ENCODE data around the gene MAFG.

The MAFG gene

GRCh38 chr17:81930142-81931125 is 2.9 kb upstream of the MAFG start:
- no peak for TF ChIP-seq JUND (IDR thresholded peaks at IDR 0.05; ENCODE audit: low read depth)
- DNase-seq (ENCODE audit: low read depth in 1 of 2, low spot score in 1 of 2) = peak in 1 of 2 experiments; percentile 46
- in situ Hi-C loops (cut with HindIII; ENCODE audit: low pct_unique_long_range_greater_than_20kb, low sequenced_read_pairs) = no loop called here

DNA sequence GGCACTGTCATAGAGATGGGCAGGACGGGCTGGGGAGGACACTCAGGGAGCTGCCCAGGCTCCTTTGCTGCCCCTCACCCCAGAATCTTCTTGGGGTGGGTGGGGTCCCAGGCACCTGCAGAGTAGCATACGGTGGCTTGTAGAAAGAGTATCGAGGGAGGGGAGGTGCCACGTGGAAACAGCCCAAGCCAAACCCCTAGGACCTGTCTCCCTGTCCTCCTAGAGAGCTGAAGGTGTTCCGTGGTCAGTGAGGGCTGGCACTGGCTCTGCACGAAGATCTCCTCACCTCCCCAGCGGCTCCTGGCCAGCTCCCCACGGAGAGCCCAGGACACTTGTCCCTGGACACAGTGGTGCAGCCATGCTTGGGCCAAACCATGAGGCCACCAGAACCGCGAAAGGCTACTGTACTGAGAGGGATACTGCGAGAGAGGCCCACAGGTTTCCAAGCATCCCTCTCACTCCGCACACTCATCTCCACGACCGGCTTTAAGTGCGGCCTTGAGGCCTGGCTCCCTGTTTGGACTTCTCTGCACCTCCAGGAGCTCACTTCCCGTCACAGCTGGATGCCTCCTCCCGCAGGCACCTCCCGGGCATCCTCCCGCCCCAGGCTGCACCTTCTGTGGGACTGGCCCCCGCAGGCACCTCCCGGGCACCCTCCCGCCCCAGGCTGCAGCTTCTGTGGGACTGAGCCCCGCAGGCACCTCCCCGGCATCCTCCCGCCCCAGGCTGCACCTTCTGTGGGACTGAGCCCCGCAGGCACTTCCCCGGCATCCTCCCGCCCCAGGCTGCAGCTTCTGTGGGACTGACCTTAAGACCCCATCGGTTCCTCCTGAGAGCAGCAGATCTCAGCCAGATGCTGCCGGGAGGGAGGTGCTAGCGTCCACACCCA is 2.0 kb upstream of the MAFG start:
- in situ Hi-C loops (cut with HindIII; ENCODE audit: low pct_unique_long_range_greater_than_20kb, low sequenced_read_pairs) = no loop called here

DNA sequence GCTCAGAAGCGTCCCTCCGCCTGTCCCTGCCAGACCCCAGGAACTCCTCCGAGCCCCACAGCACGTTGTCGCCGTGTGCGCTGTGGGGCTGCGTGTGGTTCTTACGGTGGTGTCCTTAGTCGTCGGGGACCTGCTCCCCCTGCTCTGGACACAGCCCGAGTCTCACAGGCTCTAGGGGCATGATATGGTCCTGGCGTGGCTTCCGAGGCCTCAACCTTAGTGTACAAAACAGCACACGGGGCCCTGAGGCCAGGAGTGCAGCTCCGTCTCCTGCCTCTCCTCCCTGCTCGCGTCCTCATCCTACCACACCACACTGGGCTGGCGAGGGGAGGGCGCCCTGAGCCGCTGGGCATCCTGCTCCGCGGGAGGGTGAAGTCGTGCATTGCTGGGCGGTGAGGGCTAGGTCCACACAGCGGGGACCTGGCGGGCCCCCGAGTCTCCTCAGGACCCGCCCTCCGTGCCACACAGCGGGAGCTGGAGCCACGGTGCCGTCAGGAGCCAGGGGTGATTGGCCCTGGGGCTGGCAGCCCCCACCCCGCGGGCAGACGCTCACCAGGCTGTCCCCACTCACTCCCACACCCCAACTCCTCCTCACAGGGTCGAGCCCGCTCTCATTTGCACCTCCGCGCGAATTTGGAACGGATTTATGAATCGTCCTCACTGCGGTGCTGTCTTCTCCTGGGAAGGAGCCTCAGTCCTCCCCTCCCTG is 1.2 kb upstream of the MAFG start:
- TF ChIP-seq JUND (IDR thresholded peaks at IDR 0.05; ENCODE audit: low read depth) = no peak
- in situ Hi-C loops (cut with HindIII; ENCODE audit: low pct_unique_long_range_greater_than_20kb, low sequenced_read_pairs) = no loop called here
- peak; percentile 61 to 82 for DNase-seq (ENCODE audit: low read depth in 1 of 2, low spot score in 1 of 2)

More for the DNA sequence above, 2.0 kb upstream of the MAFG start:
- no peak for DNase-seq (ENCODE audit: low read depth in 1 of 2, low spot score in 1 of 2)
- TF ChIP-seq JUND (IDR thresholded peaks at IDR 0.05; ENCODE audit: low read depth) = no peak

- in situ Hi-C loops (cut with HindIII; ENCODE audit: low pct_unique_long_range_greater_than_20kb, low sequenced_read_pairs) = no loop called here
- no peak for TF ChIP-seq JUND (IDR thresholded peaks at IDR 0.05; ENCODE audit: low read depth)
- DNase-seq (ENCODE audit: low read depth in 1 of 2, low spot score in 1 of 2) = peak in 1 of 2 experiments; percentile 42
These were observed 333 bp downstream of the MAFG start for GRCh38 chr17:81927152-81927652.

DNA sequence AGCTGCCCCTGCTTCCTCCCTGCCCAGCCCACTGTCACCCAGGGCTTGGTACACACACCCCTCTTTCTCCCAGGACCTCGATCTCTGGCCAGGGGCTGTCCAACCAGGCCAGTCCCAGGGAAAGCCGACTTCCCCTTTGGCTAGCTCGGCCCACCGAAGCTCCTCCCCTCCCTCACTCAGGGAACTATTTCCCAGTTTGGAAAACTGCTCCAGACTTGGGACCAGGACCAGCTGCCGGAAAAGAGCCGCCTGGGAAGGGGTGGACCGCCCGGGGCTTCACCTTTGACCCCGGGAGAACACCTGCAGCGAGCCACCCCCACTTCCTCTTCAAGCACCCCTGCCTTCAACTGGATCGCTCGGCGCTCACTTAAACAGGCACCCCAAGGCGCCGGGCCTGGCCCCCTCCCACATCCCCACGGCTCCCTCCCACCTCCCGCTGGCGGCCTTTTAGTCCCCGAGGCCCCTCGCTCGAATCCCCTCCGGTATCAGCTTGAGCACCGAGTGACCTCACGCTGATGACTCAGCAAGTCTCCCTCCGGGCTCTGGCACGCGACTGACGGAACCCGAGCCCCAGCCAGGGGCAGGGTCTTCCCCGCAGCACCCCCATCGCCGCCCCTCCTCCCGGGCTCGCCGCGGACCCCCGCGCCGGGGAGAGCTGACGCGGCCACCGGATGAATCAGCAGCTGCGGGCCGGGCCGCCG is 934 bp downstream of the MAFG start:
- no peak for TF ChIP-seq JUND (IDR thresholded peaks at IDR 0.05; ENCODE audit: low read depth)
- peak; percentile 82 to 91 for DNase-seq (ENCODE audit: low read depth in 1 of 2, low spot score in 1 of 2)
- in situ Hi-C loops (cut with HindIII; ENCODE audit: low pct_unique_long_range_greater_than_20kb, low sequenced_read_pairs) = no loop called here

DNA sequence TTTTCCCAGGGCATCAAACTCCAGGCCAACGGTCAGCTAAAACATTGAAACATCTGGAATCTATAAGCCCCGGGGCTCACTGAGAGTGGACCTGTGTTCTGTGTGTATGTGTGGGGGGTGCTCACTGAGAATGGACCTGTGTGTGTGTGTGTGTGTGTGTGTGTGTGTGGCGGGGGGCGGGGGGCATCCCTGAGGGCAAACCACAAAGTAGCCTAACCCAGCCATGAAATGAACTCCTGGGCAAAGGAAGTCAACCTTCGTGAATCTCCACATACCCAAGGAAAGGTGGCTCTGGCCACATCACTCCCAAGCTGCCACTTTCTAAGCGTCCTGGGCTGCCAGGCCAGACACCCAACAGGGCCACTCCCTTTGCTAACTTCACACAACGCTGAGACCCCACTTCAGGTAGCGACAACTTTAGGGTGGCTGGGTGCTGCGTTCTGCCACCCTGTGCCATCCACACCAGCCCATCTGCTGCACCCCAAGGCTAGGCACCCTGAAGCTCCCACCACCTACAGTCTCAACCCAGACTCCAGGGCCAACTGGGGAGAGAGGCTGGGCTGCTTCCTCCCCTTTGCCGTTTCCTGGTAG is 1.6 kb downstream of the MAFG start:
- in situ Hi-C loops (cut with HindIII; ENCODE audit: low pct_unique_long_range_greater_than_20kb, low sequenced_read_pairs) = no loop called here
- no peak for DNase-seq (ENCODE audit: low read depth in 1 of 2, low spot score in 1 of 2)
- no peak for TF ChIP-seq JUND (IDR thresholded peaks at IDR 0.05; ENCODE audit: low read depth)

GRCh38 chr17:81924557-81925532 is 2.7 kb downstream of the MAFG start:
- in situ Hi-C loops (cut with HindIII; ENCODE audit: low pct_unique_long_range_greater_than_20kb, low sequenced_read_pairs) = no loop called here
- DNase-seq (ENCODE audit: low read depth in 1 of 2, low spot score in 1 of 2) = no peak
- no peak for TF ChIP-seq JUND (IDR thresholded peaks at IDR 0.05; ENCODE audit: low read depth)

GRCh38 chr17:81923302-81924260 is 4.0 kb downstream of the MAFG start:
- in situ Hi-C loops (cut with HindIII; ENCODE audit: low pct_unique_long_range_greater_than_20kb, low sequenced_read_pairs) = no loop called here
- no peak for TF ChIP-seq JUND (IDR thresholded peaks at IDR 0.05; ENCODE audit: low read depth)
- no peak for DNase-seq (ENCODE audit: low read depth in 1 of 2, low spot score in 1 of 2)

DNA sequence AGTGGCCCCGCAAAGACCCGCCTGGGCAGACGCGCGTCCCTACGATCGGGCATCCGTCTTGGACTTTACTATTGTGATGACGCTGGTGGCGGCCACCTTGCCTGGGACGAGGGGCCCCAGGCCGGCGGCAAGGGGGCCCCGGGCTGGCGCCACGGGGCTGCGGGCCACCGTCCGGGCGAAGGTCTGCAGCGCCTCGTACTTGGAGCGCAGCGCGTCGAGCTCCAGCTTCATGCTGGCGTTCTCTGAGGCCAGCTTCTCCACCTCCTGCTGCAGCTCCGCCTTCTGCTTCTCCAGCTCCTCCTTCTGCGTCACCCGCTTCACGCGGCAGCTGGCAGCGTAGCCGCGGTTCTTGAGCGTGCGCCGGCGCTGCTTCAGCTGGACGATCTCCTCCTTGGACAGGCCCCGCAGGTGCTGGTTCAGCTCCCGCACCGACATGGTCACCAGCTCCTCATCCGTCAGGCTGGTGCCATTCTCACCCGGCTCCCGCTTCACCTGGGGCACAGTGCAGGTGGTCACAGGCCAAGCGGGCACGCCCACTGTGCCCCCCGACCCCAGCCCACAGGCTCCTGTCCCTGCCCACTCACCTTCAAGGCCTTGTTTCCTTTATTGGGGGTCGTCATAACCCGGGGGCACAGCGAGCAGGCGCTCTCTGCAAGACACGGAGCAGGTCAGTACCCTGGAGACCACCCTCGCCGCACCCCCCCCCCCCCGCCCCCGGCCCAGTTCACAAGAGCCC is 4.8 kb downstream of the MAFG start:
- DNase-seq (ENCODE audit: low read depth in 1 of 2, low spot score in 1 of 2) = no peak
- no peak for TF ChIP-seq JUND (IDR thresholded peaks at IDR 0.05; ENCODE audit: low read depth)
- in situ Hi-C loops (cut with HindIII; ENCODE audit: low pct_unique_long_range_greater_than_20kb, low sequenced_read_pairs) = no loop called here

All from T47D (cell line).